ENCODE measurements around the gene RXYLT1. TPM values are rescaled to one million over a fixed set of nuclear protein-coding genes. Genes with fewer than 3 reads are reported as not detected.

The RXYLT1 gene
- total RNA-seq, 4 donors from 2014 or later, result 6.1 to 15.7 (median 8.8) TPM

- Histone ChIP-seq H3K4me3 (no peak overlapping the region), H3K4me1 (peaks cover 0 to 23% (median 2%) of the 10 kb centered on the region in 4 donors), H3K9me3 (no peaks in the 10 kb centered on the region), H3K27me3 (no peaks in the 10 kb centered on the region), H3K36me3 (no peaks in the 10 kb centered on the region), H3K27ac (no peak overlapping the region)
- TF ChIP-seq POLR2A (IDR thresholded peaks at IDR 0.05), result no peak
- no peak for TF ChIP-seq CTCF (IDR thresholded peaks at IDR 0.05)
- no peak for DNase-seq
Measured at GRCh38 chr12:63848450-63848849, 68.7 kb downstream of the RXYLT1 start.

- Histone ChIP-seq H3K9me3 (no peaks in the 10 kb centered on the region), H3K36me3 (no peaks in the 10 kb centered on the region), H3K27ac (no peak overlapping the region), H3K4me3 (no peak overlapping the region), H3K4me1 (peaks cover 0 to 23% (median 2%) of the 10 kb centered on the region in 4 donors), H3K27me3 (no peaks in the 10 kb centered on the region)
- no peak for DNase-seq
- TF ChIP-seq CTCF (IDR thresholded peaks at IDR 0.05), result no peak
- no peak for TF ChIP-seq POLR2A (IDR thresholded peaks at IDR 0.05)
Measured at GRCh38 chr12:63849106-63849620, 69.5 kb downstream of the RXYLT1 start.

- Histone ChIP-seq H3K9me3 (no peaks in the 10 kb centered on the region), H3K4me3 (no peak overlapping the region), H3K36me3 (no peaks in the 10 kb centered on the region), H3K27ac (no peak overlapping the region), H3K4me1 (peaks cover 0 to 23% (median 2%) of the 10 kb centered on the region in 4 donors), H3K27me3 (no peaks in the 10 kb centered on the region)
- no peak for DNase-seq
- TF ChIP-seq CTCF (IDR thresholded peaks at IDR 0.05) (no peak), POLR2A (IDR thresholded peaks at IDR 0.05) (no peak)
Measured at GRCh38 chr12:63849641-63850040, 69.9 kb downstream of the RXYLT1 start.

- TF ChIP-seq CTCF (IDR thresholded peaks at IDR 0.05) (no peak), POLR2A (IDR thresholded peaks at IDR 0.05) (no peak)
- H3K9me3 ChIP-seq, result no peaks in the 10 kb centered on the region
- no peaks in the 10 kb centered on the region for H3K4me1 ChIP-seq
- no peak for DNase-seq
- no peaks in the 10 kb centered on the region for H3K27me3 ChIP-seq
- no peaks in the 10 kb centered on the region for H3K36me3 ChIP-seq
- no peak overlapping the region for H3K4me3 ChIP-seq
- H3K27ac ChIP-seq, result no peak overlapping the region
Measured at GRCh38 chr12:63853978-63854377, 74.3 kb downstream of the RXYLT1 start.

GRCh38 chr12:63855299-63855698, 75.6 kb downstream of the RXYLT1 start:
- no peak overlapping the region for H3K27ac ChIP-seq
- no peaks in the 10 kb centered on the region for H3K27me3 ChIP-seq
- H3K9me3 ChIP-seq, result no peaks in the 10 kb centered on the region
- H3K36me3 ChIP-seq, result no peaks in the 10 kb centered on the region
- TF ChIP-seq POLR2A (IDR thresholded peaks at IDR 0.05) (no peak), CTCF (IDR thresholded peaks at IDR 0.05) (no peak)
- no peak for DNase-seq
- no peaks in the 10 kb centered on the region for H3K4me1 ChIP-seq
- no peak overlapping the region for H3K4me3 ChIP-seq
